Liver (tissue), 9 donors: ENCODE measurements around the gene TMEM82. TPM values are rescaled to one million over a fixed set of nuclear protein-coding genes. Genes with fewer than 3 reads are reported as not detected.

ENCODE experiments used
- DNase-seq: peaks from one replicate; pipeline ENCODE4 v3.0.0-alpha.2; 2017; ENCODE audit warnings: low spot score
- H3K27ac ChIP-seq, 2 donors: one replicate each; pipeline ENCODE4 v1.7.0; 2013; ENCODE audit warnings: inconsistent platforms in 2 of 2, low read length in 2 of 2, control low read depth in 1 of 2, low read depth in 1 of 2, mild to moderate bottlenecking in 1 of 2
- H3K27me3 ChIP-seq, 4 donors: one replicate each; pipeline versions ENCODE4 v1.6.1 to v1.7.0; 2013; ENCODE audit warnings: low read length in 3 of 4, inconsistent platforms in 1 of 4, mild to moderate bottlenecking in 1 of 4, moderate library complexity in 1 of 4; ENCODE audit not compliant: control insufficient read depth in 4 of 4, insufficient read depth in 4 of 4
- H3K36me3 ChIP-seq, 4 donors: one replicate each; pipeline versions ENCODE4 v1.6.1 to v1.7.0; 2013; ENCODE audit warnings: low read length in 3 of 4, mild to moderate bottlenecking in 3 of 4, low read depth in 1 of 4, moderate library complexity in 1 of 4; ENCODE audit not compliant: control insufficient read depth in 4 of 4, insufficient read depth in 3 of 4
- H3K4me1 ChIP-seq, 4 donors: one replicate each; pipeline versions ENCODE4 v1.6.1 to v1.7.0; 2013; ENCODE audit warnings: low read length in 3 of 4, mild to moderate bottlenecking in 3 of 4, moderate library complexity in 1 of 4; ENCODE audit not compliant: control insufficient read depth in 4 of 4, insufficient read depth in 4 of 4
- H3K4me3 ChIP-seq, 3 donors: one replicate each; pipeline versions ENCODE4 v1.6.1 to v1.7.0; 2013; ENCODE audit warnings: low read length in 3 of 3, control low read depth in 1 of 3, low read depth in 1 of 3, mild to moderate bottlenecking in 1 of 3
- H3K9ac ChIP-seq, 2 donors: one replicate each; pipeline ENCODE4 v1.7.0; 2013; ENCODE audit warnings: low read length in 2 of 2, mild to moderate bottlenecking in 2 of 2, moderate library complexity in 2 of 2, control low read depth in 1 of 2, low read depth in 1 of 2
- H3K9me3 ChIP-seq, 4 donors: one replicate each; pipeline versions ENCODE4 v1.6.1 to v1.7.0; 2013; ENCODE audit warnings: low read length in 3 of 4; ENCODE audit not compliant: control insufficient read depth in 4 of 4
- ATF3 ChIP-seq: IDR thresholded peaks from 2 replicates; pipeline ENCODE4 v1.6.1; 2016; ENCODE audit warnings: antibody characterized with exemption
- EGR1 ChIP-seq, 2 donors: IDR thresholded peaks; 2 replicates each; pipeline ENCODE4 v1.6.1; 2016 to 2018; ENCODE audit warnings: antibody characterized with exemption in 2 of 2, low read depth in 2 of 2
- FOXA2 ChIP-seq: IDR thresholded peaks from 2 replicates; pipeline ENCODE4 v1.6.1; 2016; ENCODE audit warnings: antibody characterized with exemption
- HNF4A ChIP-seq, 2 donors: conservative IDR thresholded peaks; 2 replicates each; pipeline ENCODE4 v1.6.1; 2016; ENCODE audit warnings: antibody characterized with exemption in 2 of 2, mild to moderate bottlenecking in 2 of 2
- HNF4G ChIP-seq: IDR thresholded peaks from 2 replicates; pipeline ENCODE4 v1.6.1; 2016; ENCODE audit warnings: antibody characterized with exemption
- JUND ChIP-seq, 2 donors: IDR thresholded peaks; 2 replicates each; pipeline ENCODE4 v1.6.1; 2016; ENCODE audit warnings: antibody characterized with exemption in 2 of 2
- MAX ChIP-seq: IDR thresholded peaks from 2 replicates; pipeline ENCODE4 v1.6.1; 2016; ENCODE audit warnings: antibody characterized with exemption
- RAD21 ChIP-seq, 2 donors: IDR thresholded peaks; 2 replicates each; pipeline ENCODE4 v1.6.1; 2016; ENCODE audit warnings: antibody characterized with exemption in 2 of 2, mild to moderate bottlenecking in 2 of 2
- SP1 ChIP-seq: IDR thresholded peaks from 2 replicates; pipeline ENCODE4 v1.6.1; 2018; ENCODE audit warnings: antibody characterized with exemption, mild to moderate bottlenecking
- YY1 ChIP-seq: IDR thresholded peaks from 2 replicates; pipeline ENCODE4 v1.6.1; 2016; ENCODE audit warnings: antibody characterized with exemption, mild to moderate bottlenecking
- ZBTB33 ChIP-seq: IDR thresholded peaks from 2 replicates; pipeline ENCODE4 v1.6.1; 2016; ENCODE audit warnings: antibody characterized with exemption
- WGBS: extraction: QIAGEN DNeasy Blood & Tissue Kit; methylation state at CpG from one replicate; pipeline ENCODE4 v1.1.7; 2013; 5-methylcytosine and 5-hydroxymethylcytosine counted together
- polyA plus RNA-seq, 2 donors: library from polyadenylated mRNA; stranded (reverse) in 1 of 2; unstranded in 1 of 2; fragments of 200-250 nt in 1 of 2; fragments of >200 nt in 1 of 2; fragmentation: Nextera tagmentation in 1 of 2; extraction: Ambion mirVana in 1 of 2; gene quantifications; one replicate each; pipeline versions ENCODE4 v1.2.1 to v1.2.3, GENCODE V29; 2013 to 2015
- total RNA-seq, 2 donors: library from RNA; depleted of rRNA; stranded (reverse); fragments of >200 nt; gene quantifications; one replicate each; pipeline ENCODE4 v1.2.3, GENCODE V29; 2014
- TF ChIP-seq, protein P1 (sequence below): fragments of 150-350 bp; IDR thresholded peaks from 2 replicates; pipeline ENCODE4 v1.5.1; 2017; ENCODE audit warnings: improper control_type of control experiment, low read depth, low read length; ENCODE audit not compliant: missing input control
- donor health status: healthy.
- donor health status: healthy.
- donor health status: healthy.
- donor health status: healthy.
- donor health status: healthy.

TMEM82 gene
- total and polyA plus RNA-seq, 4 donors = 5.6 to 26.3 (median 13.4) TPM

- Histone ChIP-seq H3K4me3 (no peak overlapping the region), H3K27ac (no peak overlapping the region), H3K9me3 (no peaks in the 10 kb centered on the region), H3K9ac (no peak overlapping the region), H3K36me3 (peaks cover 25 to 71% (median 34%) of the 10 kb centered on the region in 4 donors), H3K4me1 (peaks cover 0 to 5% (median 0%) of the 10 kb centered on the region in 4 donors), H3K27me3 (no peaks in the 10 kb centered on the region)
- TF ChIP-seq EGR1 (IDR thresholded peaks at IDR 0.05; ENCODE audit: low read depth in 2 of 2) (no peak), ZBTB33 (no peak), MAX (no peak), ATF3 (no peak), HNF4G (no peak), RAD21 (IDR thresholded peaks at IDR 0.05) (no peak), SP1 (no peak), HNF4A (conservative IDR thresholded peaks at IDR 0.05) (no peak)
- TF ChIP-seq, protein P1, sequence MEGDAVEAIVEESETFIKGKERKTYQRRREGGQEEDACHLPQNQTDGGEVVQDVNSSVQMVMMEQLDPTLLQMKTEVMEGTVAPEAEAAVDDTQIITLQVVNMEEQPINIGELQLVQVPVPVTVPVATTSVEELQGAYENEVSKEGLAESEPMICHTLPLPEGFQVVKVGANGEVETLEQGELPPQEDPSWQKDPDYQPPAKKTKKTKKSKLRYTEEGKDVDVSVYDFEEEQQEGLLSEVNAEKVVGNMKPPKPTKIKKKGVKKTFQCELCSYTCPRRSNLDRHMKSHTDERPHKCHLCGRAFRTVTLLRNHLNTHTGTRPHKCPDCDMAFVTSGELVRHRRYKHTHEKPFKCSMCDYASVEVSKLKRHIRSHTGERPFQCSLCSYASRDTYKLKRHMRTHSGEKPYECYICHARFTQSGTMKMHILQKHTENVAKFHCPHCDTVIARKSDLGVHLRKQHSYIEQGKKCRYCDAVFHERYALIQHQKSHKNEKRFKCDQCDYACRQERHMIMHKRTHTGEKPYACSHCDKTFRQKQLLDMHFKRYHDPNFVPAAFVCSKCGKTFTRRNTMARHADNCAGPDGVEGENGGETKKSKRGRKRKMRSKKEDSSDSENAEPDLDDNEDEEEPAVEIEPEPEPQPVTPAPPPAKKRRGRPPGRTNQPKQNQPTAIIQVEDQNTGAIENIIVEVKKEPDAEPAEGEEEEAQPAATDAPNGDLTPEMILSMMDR = no peak
- 94% methylated on average over 22 of the region's 22 CpGs for WGBS
- no peak for DNase-seq
Observed at GRCh38 chr1:15728937-15729657, 13.2 kb upstream of the TMEM82 start.

DNA sequence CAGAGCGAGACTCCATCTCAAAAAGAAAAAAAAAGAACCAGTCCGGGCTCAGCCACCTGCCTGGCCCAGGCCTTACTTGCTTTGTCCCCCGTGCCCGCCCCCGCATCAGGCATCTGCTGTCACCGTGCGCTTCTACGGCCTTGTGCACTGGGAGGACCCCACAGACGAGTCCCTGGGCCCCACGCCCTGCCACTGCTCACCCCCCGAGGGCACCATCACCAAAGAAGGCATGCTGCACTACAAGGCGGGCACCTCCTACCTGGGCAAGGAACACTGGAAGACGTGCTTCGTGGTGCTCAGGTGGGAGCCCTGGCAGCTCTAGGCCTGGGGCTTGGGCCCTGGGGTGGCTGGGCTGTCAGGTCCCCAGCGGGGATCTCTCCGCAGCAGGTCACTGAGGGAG is 11.9 kb upstream of the TMEM82 start:
- no peak overlapping the region for H3K4me3 ChIP-seq
- 95% methylated on average over 16 of the region's 16 CpGs for WGBS

DNA sequence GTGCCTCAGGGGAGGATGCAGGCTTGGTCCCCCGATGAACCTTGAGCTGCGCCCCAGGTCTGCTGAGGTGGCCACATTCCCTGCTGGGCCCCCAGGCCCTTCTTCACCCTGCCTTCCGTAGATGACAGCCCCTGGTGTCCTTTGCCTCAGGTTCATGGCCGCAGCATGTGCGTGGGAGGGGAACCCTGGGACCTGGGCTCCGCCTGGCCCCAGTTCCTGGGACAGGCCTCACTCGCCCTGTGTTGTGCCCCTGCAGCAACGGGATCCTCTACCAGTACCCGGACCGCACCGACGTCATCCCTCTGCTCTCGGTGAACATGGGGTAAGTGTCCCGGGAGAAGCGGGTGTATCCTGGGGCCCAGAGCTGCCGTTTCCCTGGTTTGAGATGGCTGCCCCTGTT is 11.4 kb upstream of the TMEM82 start:
- no peaks in the 10 kb centered on the region for H3K27me3 ChIP-seq
- DNase-seq = no peak
- H3K9me3 ChIP-seq = no peaks in the 10 kb centered on the region
- 94% methylated on average over 16 of the region's 16 CpGs for WGBS
- no peak overlapping the region for H3K4me3 ChIP-seq
- H3K36me3 ChIP-seq = peaks cover 21 to 67% (median 33%) of the 10 kb centered on the region in 4 donors
- TF ChIP-seq ZBTB33 = no peak
- no peak for TF ChIP-seq JUND (IDR thresholded peaks at IDR 0.05)
- no peak for TF ChIP-seq YY1
- no peak for TF ChIP-seq SP1
- TF ChIP-seq HNF4G = no peak
- TF ChIP-seq HNF4A (conservative IDR thresholded peaks at IDR 0.05) = no peak
- peaks cover 7 to 18% (median 14%) of the 10 kb centered on the region in 4 donors for H3K4me1 ChIP-seq
- H3K27ac ChIP-seq = no peak overlapping the region
- no peak overlapping the region for H3K9ac ChIP-seq

More for the DNA sequence above, 11.9 kb upstream of the TMEM82 start:
- no peaks in the 10 kb centered on the region for H3K9me3 ChIP-seq
- no peaks in the 10 kb centered on the region for H3K27me3 ChIP-seq
- peaks cover 3 to 13% (median 9%) of the 10 kb centered on the region in 4 donors for H3K4me1 ChIP-seq
- no peak for TF ChIP-seq SP1
- no peak for TF ChIP-seq FOXA2
- H3K27ac ChIP-seq = no peak overlapping the region
- H3K9ac ChIP-seq = no peak overlapping the region
- no peak for DNase-seq
- peaks cover 24 to 72% (median 34%) of the 10 kb centered on the region in 4 donors for H3K36me3 ChIP-seq
